HUES48 (cell line): ENCODE results near the gene NUP210.
A peak's percentile ranks its signal among the peaks of the same experiment; 100 is the strongest.

ENCODE experiments used
- H3K27ac ChIP-seq: one replicate; pipeline ENCODE4 v1.7.0; 2013; ENCODE audit warnings: low read depth, low read length, inconsistent platforms
- H3K27me3 ChIP-seq: 2 replicates; pipeline ENCODE4 v1.6.1; 2013; ENCODE audit warnings: mild to moderate bottlenecking, low read length; ENCODE audit not compliant: control insufficient read depth, insufficient read depth
- H3K36me3 ChIP-seq: 2 replicates; pipeline ENCODE4 v1.6.1; 2013; ENCODE audit warnings: low read length; ENCODE audit not compliant: control insufficient read depth, insufficient read depth
- H3K4me1 ChIP-seq: 2 replicates; pipeline ENCODE4 v1.6.1; 2013; ENCODE audit warnings: mild to moderate bottlenecking, low read length; ENCODE audit not compliant: control insufficient read depth, insufficient read depth
- H3K4me3 ChIP-seq: 2 replicates; pipeline ENCODE4 v1.5.1; 2013; ENCODE audit warnings: mild to moderate bottlenecking, low read depth, low read length
- H3K9ac ChIP-seq: 2 replicates; pipeline ENCODE4 v1.6.1; 2013; ENCODE audit warnings: mild to moderate bottlenecking, low read depth, low read length, moderate library complexity
- H3K9me3 ChIP-seq: 2 replicates; pipeline ENCODE4 v1.6.1; 2013; ENCODE audit warnings: low read length; ENCODE audit not compliant: control insufficient read depth, insufficient read depth

Gene NUP210

DNA sequence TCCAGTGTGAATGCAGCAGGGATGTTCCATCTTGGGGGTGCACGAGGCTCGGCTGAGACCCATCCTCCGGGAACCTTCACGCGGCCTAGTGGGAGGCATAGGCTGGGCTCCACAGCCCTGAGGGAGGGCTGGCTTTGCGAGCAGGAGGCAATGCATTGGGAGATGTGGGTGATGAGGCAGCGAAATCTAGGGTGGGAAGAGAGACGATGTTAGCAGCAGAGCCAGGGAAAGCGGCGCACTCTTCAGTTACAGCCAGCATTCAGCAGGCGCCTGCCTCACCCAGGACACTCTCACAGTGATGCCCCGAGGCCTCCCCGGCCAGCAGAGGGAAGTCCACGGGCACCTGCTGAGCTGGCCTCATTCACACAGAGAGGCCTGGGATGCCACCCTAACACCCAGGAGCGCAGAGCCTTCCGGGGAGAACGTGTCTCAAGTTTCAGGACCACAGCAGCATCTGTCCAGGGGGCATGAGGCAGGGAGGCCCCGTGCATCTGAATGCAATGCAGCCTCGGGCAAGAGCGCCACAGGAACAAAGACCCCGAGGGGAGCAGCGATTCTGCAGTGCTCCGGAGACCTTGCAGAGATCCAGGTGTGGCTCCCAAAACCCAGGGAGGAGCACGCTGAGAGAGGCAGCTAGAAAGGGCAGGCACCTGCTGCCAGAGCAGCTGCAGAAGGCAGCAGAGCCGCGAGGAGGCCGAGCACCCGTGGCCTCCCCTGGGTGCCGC lies 102.4 kb downstream of the NUP210 start:
- no peak overlapping the region for H3K27ac ChIP-seq
- H3K9me3 ChIP-seq: no peaks in the 10 kb centered on the region
- no peaks in the 10 kb centered on the region for H3K4me1 ChIP-seq
- H3K9ac ChIP-seq: no peak overlapping the region
- H3K36me3 ChIP-seq: peaks cover 78% of the 10 kb centered on the region
- H3K27me3 ChIP-seq: no peaks in the 10 kb centered on the region
- H3K4me3 ChIP-seq: no peak overlapping the region

DNA sequence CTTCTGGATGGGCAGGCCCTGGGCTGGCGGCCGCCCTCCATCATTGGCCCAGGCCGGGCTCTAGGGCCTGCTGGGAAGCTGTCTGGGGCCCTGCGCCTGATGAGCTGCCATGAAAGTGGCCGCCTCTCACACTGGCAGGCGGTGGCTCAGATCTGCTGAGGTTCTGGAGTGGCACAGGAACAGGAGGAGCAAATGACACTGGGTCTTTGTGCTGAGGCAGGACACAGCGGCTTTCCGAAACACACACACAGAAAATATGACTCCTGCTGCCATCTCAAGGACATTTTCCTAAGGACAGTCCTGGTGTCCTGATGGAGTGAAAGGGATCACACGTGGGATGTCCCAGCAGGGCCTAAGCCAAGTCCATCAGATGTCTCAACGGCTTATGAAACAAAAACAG lies 103.5 kb downstream of the NUP210 start:
- no peaks in the 10 kb centered on the region for H3K27me3 ChIP-seq

DNA sequence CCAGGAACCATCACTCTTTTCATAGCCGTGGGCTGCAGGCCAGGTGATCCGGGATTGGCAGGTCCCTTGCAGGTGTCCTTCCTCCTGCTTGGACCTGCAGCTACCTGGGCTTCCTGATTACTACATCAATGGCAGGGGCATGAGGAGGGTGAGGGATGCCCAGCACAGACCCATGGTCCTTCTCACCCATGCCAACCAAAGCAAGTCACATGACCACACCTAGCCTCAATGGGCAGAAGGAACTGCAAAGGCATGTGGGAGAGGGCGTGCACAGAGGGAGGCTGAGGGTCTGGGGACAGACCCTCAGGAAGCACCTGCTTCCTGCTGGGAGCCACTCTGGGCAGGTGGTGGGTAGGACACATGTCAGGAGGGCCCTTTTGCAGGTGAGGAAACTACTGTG lies 105.2 kb downstream of the NUP210 start:
- Histone ChIP-seq H3K4me3 (no peak overlapping the region), H3K36me3 (peaks cover 54% of the 10 kb centered on the region)

More for the DNA sequence above, 103.5 kb downstream of the NUP210 start:
- Histone ChIP-seq H3K4me1 (no peaks in the 10 kb centered on the region), H3K36me3 (peaks cover 67% of the 10 kb centered on the region), H3K4me3 (no peak overlapping the region), H3K9me3 (no peaks in the 10 kb centered on the region), H3K27ac (no peak overlapping the region), H3K9ac (no peak overlapping the region)

GRCh38 chr3:13313813-13314212 lies 106.3 kb downstream of the NUP210 start:
- Histone ChIP-seq H3K4me3 (no peak overlapping the region), H3K27me3 (no peaks in the 10 kb centered on the region), H3K9me3 (no peaks in the 10 kb centered on the region), H3K36me3 (peaks cover 44% of the 10 kb centered on the region), H3K27ac (no peak overlapping the region), H3K4me1 (no peaks in the 10 kb centered on the region), H3K9ac (no peak overlapping the region)

More for the DNA sequence above, 105.2 kb downstream of the NUP210 start:
- H3K27me3 ChIP-seq: no peaks in the 10 kb centered on the region
- no peaks in the 10 kb centered on the region for H3K4me1 ChIP-seq
- no peak overlapping the region for H3K27ac ChIP-seq
- H3K9me3 ChIP-seq: no peaks in the 10 kb centered on the region
- H3K9ac ChIP-seq: no peak overlapping the region

DNA sequence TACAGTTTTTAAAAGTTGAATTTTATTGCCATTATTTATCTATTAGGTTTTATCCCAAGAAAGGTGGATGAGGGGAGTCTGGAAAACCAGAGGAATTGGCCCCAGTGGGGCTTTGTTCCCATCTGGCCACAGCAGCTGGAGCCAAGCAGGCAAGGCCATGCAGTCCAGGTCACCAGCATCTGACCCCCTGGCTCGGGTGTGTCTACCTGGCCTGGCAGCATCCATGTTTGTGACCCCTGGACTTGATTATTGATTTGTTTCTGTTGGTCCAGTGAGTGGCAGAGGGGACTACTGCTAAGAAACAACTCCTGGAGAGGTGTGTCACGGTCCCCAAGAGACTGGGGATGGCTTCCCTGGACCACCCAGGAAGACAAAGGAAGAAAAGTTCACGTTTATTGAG lies 111.1 kb downstream of the NUP210 start:
- Histone ChIP-seq H3K36me3 (peaks cover 5% of the 10 kb centered on the region; the same call in 1 of the 2 replicates), H3K27ac (no peak overlapping the region), H3K4me1 (no peaks in the 10 kb centered on the region), H3K9me3 (no peaks in the 10 kb centered on the region), H3K4me3 (no peak overlapping the region), H3K9ac (no peak overlapping the region), H3K27me3 (no peaks in the 10 kb centered on the region)

- no peak overlapping the region for H3K4me3 ChIP-seq
- no peak overlapping the region for H3K9ac ChIP-seq
- no peaks in the 10 kb centered on the region for H3K36me3 ChIP-seq
- H3K4me1 ChIP-seq: no peaks in the 10 kb centered on the region
- no peaks in the 10 kb centered on the region for H3K27me3 ChIP-seq
- H3K9me3 ChIP-seq: no peaks in the 10 kb centered on the region
- H3K27ac ChIP-seq: no peak overlapping the region
Measured at GRCh38 chr3:13308380-13308801, 111.7 kb downstream of the NUP210 start.

GRCh38 chr3:13307041-13307440 lies 113.1 kb downstream of the NUP210 start:
- no peaks in the 10 kb centered on the region for H3K4me1 ChIP-seq
- no peaks in the 10 kb centered on the region for H3K36me3 ChIP-seq
- no peaks in the 10 kb centered on the region for H3K9me3 ChIP-seq
- no peak overlapping the region for H3K9ac ChIP-seq
- no peaks in the 10 kb centered on the region for H3K27me3 ChIP-seq
- no peak overlapping the region for H3K4me3 ChIP-seq
- H3K27ac ChIP-seq: no peak overlapping the region

- Histone ChIP-seq H3K4me1 (peaks cover 11% of the 10 kb centered on the region), H3K27me3 (no peaks in the 10 kb centered on the region), H3K36me3 (no peaks in the 10 kb centered on the region), H3K9ac (no peak overlapping the region), H3K27ac (no peak overlapping the region), H3K9me3 (no peaks in the 10 kb centered on the region), H3K4me3 (no peak overlapping the region)
Measured at GRCh38 chr3:13305623-13306022, 114.5 kb downstream of the NUP210 start.

DNA sequence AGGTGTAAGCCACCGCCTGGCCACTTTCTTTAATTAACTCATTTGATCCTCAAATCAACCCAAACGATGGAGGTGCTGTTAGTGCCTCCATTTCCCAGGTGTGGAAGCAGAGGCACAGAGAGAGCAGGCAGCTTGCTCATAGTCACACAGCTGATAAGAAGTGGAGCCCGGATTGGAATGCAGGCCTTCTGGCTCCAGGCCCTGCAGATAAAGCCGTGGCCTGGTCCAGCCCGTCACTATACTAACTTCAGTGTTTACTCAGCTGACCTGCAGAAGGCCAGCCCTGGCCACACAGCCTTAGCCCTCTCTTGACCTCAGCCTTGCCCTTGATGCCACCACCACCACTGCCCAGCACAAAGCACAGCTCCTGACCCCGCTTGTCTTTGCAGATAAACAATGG lies 116.7 kb downstream of the NUP210 start:
- no peak overlapping the region for H3K4me3 ChIP-seq

DNA sequence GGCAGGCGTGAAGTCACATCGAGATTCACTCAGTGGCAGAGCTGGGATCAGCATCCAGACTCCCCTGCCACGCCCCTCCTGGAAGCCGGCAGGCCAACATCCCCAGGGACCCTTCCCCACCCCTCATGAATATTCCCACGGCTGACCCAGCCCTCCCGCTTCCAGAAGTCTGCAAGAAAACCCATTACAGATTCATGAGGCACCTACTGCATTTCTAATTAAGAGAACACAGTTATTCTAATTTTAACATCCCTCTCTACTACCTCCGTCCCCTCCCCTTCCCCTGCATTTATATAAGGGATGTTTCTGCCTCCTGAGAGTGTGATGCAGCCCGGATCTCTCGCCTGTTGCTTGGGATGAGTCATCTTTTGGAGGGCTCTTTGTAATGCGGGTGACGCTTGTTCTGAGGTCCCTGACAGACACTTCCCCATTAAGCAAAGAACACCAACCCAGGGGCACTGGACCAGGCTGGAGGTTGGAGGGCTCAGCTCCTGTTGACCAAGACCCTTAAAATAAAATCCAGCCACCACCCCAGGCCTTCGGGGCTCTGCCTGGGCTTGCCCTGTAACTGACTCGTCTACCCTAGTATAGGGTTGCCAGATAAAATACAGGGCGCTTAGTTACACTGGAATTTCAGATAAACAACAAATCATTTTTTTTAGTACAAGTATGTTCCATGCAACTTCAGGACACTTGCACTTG lies 118.7 kb downstream of the NUP210 start:
- Histone ChIP-seq H3K4me1 (peaks cover 22% of the 10 kb centered on the region), H3K27me3 (no peaks in the 10 kb centered on the region), H3K9me3 (no peaks in the 10 kb centered on the region), H3K9ac (no peak overlapping the region), H3K27ac (peak overlapping the region; percentile 91), H3K4me3 (no peak overlapping the region), H3K36me3 (no peaks in the 10 kb centered on the region)

More for the DNA sequence above, 116.7 kb downstream of the NUP210 start:
- Histone ChIP-seq H3K36me3 (no peaks in the 10 kb centered on the region), H3K27ac (no peak overlapping the region), H3K4me1 (peaks cover 11% of the 10 kb centered on the region), H3K9ac (no peak overlapping the region), H3K9me3 (no peaks in the 10 kb centered on the region), H3K27me3 (no peaks in the 10 kb centered on the region)

DNA sequence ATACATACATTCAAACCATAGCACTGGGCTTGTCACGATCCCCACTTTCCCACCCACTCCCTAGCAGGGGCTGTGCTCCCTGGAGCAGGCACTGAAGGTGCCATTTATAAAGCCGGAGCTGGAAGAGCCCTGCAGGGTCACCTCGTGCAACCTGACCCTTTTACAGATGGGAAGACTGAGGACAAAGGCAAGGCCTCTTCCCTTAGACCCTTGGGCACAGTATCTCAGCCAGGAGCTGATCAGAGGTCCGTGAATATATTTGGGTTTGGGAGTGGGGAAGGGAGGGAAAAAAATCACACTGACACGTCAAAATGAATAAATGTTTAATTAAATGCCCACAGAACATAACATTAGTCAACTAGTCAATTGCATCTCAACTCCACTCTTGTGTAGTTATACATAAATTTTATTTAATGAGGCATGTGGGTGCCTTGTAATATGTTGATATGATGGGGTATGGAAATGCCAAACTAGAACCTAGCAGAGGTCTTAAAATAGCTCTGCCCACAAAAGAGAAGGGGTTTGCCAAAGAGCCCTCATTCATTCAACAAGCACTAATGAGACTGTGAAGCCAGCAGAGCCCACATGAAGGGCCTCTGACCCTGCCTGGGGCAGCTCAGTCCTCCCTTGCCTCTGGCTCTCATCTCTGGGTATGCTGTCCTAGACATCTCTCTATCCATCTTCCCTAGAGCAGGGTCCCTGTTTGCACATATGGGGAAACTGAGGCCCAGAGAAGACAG lies 119.4 kb downstream of the NUP210 start:
- Histone ChIP-seq H3K4me1 (peaks cover 23% of the 10 kb centered on the region), H3K36me3 (no peaks in the 10 kb centered on the region), H3K4me3 (no peak overlapping the region), H3K9ac (no peak overlapping the region), H3K27ac (peak overlapping the region; percentile 91), H3K9me3 (no peaks in the 10 kb centered on the region), H3K27me3 (no peaks in the 10 kb centered on the region)
